Stimulated activated CD4-positive, alpha-beta T cell treated with anti-CD3 and anti-CD28 coated beads, Interleukin-15, amount 100 ng/mL, for 24 hours (primary cell): ENCODE results near the gene TBC1D22A.

Experiments
- DNase-seq: peaks from one replicate; pipeline ENCODE4 v3.0.0-alpha.2; 2020

Gene TBC1D22A

DNA sequence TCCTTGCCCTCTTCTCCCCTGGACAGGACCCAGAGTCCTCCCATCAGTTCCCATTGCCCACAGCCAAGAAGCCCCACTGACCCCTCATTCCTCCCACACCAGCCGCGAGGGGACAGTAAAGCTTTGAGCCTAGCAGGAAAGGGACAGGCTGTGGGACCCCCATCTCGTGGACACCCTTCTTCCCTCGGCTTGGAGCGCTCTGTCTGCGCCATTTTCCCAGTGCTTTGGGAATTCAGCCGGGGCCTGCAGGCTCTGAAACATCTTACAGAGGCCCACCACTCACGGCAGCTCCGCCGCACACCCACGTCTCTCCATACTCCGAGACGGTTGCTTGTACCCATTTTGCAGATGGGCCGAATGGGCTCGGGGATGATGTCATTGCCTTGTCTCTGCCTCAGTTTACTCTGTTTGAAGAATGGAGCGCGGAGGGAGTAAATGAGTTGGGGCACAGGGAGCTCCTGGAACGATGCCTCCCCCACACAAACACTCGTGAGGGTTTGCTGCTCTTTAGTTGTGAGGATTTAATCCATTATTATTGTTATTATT is 447.7 kb downstream of the TBC1D22A start:
- no peak for DNase-seq

DNA sequence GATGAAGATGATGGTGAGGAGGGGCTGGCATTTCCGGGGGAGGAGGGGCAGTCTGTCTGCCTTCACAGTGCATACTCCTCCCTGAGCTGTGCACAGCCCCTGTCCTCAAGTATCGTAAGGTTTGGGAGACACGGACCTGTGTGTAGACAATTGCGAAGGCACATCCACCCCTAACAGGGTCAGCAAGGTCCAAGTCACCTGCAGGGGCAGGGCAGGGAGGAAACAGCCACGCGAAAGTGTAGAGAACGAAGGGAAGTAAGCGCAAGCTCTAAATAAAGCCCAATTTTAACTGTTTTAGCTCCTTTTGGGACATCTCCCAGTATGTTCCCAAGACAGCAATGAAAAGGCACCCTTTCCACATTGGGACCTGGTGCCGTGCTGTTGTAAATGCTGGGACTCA is 448.2 kb downstream of the TBC1D22A start:
- DNase-seq: no peak

DNA sequence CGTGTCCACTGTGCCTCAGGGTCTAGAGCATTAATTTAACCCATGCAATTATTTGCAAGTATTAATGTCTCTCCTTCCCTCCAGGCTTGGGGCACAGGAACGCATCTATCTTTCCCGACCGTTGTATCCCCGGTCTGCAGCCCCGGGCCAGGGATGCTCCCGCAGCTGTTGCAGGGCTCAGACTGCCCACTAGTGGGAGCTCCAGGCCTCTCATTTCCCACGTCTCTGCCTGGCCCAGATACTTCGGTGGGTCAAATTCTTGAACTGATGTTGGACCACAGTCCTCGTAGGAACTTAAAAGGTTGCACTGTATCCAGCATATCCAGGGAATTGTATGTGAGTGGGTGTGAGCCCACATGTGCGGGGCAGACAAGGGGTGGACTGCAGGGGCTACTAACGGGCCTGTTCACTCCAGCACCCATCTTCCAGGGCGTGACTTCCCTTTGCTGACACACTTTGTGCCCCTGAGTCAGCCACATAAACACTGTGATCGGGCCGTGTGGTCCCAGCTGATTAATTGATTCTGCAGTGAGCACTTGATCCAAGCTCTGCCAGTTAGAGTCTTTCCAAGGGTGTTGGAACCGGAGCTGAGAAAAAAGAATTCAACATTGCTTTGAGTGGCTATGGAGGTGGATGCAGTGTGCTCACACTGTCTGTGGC is 451.3 kb downstream of the TBC1D22A start:
- DNase-seq: peak; percentile 71

DNA sequence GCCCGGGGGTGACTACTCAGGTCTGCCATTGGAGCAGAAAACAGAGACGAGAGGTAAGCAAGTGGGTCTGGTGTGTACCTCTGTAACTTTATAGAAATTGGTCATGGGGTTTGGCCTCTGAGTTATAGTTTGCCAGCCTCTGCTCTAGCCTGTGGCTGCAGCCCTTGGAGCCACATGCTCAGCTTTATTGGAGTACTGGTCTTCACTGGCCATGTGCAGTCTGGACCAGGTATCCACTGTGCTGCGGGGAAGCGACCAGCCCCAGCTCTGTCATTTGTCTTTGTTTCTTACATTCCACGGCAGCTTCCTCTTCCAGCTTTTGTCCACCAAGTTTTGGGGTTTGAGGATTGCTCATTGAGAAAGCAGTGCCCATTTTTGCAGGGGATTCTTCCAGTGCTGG is 453.4 kb downstream of the TBC1D22A start:
- DNase-seq: no peak

DNA sequence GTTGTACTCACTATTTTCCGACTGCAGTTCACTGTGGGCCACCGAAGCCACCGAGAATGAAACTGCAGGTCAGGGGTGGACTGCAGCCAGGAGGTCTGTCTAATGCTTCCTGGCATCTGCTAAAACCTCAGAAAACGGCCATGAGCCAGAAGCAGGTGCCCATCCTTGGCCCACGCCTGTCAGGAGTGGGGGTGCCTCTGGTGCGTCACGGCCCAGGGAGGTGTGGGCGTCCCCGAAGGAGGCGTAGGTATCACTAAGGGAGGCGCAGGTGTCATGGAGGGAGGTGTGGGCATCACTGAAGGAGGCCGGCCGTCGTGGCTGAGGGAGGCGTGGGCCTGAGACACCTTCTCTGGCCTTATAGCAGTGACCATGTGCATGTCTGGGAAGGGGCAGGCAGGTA is 456.2 kb downstream of the TBC1D22A start:
- no peak for DNase-seq

DNA sequence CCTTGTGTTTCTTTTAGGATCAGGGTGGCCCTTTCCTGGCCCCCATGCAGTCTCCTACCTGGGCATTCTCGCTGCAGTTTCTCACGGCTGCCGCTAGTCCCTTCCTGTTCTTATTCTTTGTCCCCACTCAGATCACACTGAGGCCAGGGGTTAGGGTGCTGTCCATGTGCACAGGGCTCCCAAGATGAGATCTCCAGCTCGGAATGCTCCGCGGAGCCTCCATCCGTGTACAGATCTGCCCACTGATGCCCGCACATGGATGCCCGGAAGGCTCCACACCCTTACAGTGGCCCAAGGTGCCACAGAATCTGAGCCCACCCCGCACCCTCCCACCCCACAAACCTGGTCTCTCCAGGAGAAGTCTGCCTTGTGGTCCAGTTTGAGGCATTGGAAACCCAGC is 457.3 kb downstream of the TBC1D22A start:
- no peak for DNase-seq

DNA sequence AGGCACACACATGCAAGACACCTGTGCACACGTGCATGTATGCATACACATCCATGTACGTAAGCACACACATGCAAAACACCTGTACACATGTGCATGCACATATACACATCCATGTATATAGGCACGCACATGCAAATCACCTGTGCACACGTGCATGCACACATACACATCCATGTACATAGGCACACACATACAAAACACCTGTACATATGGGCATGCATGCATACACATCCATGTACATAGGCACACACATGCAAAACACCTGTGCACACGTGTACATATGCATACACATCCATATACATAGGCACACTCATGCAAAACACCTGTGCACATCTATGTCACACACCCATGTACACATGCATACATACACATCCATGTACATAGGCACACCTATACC is 458.3 kb downstream of the TBC1D22A start:
- DNase-seq: no peak

DNA sequence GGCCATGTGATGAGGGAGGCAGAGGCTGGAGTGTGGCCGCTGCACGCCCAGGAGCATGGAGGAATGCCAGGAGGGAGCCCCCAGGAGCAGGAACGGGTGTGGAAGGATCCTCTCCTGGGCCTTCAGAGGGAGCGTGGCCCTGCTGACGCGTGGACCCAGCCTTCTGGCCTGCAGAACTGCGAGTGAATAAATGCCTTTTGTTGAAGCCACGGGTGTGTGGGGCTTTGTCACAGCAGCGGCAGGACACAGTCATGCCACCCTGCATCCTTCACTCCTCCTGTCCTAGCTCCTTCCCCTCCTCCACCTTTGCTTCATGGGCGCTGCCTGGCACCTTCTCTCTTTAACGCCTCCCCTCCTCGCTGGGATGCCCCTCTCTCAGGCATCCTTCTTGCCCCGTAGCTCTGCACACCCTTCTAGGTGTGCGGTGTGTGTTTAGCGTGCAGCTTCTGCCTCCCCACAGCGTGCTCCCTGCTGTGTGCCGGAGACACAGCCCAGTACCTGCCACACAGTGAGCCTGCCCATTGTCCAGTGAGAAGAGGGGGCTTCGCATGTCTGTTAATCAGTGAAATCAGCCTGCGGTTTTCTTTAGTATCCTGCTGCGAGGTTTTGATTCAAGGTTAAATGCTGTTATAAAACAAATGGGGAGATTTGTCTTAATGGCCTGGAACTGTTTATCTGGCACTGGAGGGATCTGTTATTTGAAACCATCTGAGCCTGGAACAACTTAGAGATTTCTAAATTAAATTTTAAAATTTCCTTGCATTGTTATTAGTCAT is 459.6 kb downstream of the TBC1D22A start:
- no peak for DNase-seq
